H1 (cell line): ENCODE measurements around the gene PELI2. TPM values are rescaled to one million over a fixed set of nuclear protein-coding genes. Genes with fewer than 3 reads are reported as not detected.

Experiments
- CTCF ChIA-PET: fragments of 300-600 bp; sonication (Branson Sonifier 250); formaldehyde crosslinking; loops from one replicate; lab custom pipeline; 2021; ENCODE audit not compliant: partially characterized antibody; lab: Charles Lee
- POLR2A ChIA-PET: fragments of 300-600 bp; sonication (Branson Sonifier 250); formaldehyde crosslinking; loops from one replicate; lab custom pipeline; 2021; ENCODE audit warnings: inconsistent platforms; ENCODE audit not compliant: partially characterized antibody; lab: Charles Lee
- DNase-seq, 2 experiments: peaks; one replicate each; pipeline versions ENCODE4 v3.0.0 to v3.0.0-alpha.2; 2010 to 2022; ENCODE audit warnings: low spot score in 2 of 2, low read depth in 1 of 2, mixed read lengths in 1 of 2
- FAIRE-seq: peaks from 2 replicates; lab custom pipeline; 2011; peaks lifted over from hg19 to GRCh38; lab: Jason Lieb, UNC
- H2AFZ ChIP-seq: 2 replicates; pipeline ENCODE4 v1.8.1; 2012; ENCODE audit warnings: low read length, inconsistent platforms
- H2AK5ac ChIP-seq: 2 replicates; pipeline ENCODE4 v1.6.1; 2013; ENCODE audit warnings: low read depth, low read length
- H2BK120ac ChIP-seq: replicated peaks from 2 replicates; pipeline ENCODE3; 2013; ENCODE audit warnings: low read depth, low read length, inconsistent platforms
- H2BK12ac ChIP-seq: 2 replicates; pipeline ENCODE4 v1.6.1; 2013; ENCODE audit warnings: low read depth, low read length
- H2BK15ac ChIP-seq: 2 replicates; pipeline ENCODE4 v1.6.1; 2013; ENCODE audit warnings: low read length
- H2BK20ac ChIP-seq: 2 replicates; pipeline ENCODE4 v1.6.1; 2013; ENCODE audit warnings: low read length
- H2BK5ac ChIP-seq: 2 replicates; pipeline ENCODE4 v1.6.1; 2013; ENCODE audit warnings: low read depth, low read length
- H3K14ac ChIP-seq: 2 replicates; pipeline ENCODE4 v1.6.1; 2013; ENCODE audit warnings: inconsistent platforms; ENCODE audit not compliant: insufficient read length
- H3K18ac ChIP-seq: 2 replicates; pipeline ENCODE4 v1.6.1; 2013; ENCODE audit warnings: low read length; ENCODE audit errors: extremely low read depth
- H3K23ac ChIP-seq: 2 replicates; pipeline ENCODE4 v1.6.1; 2013; ENCODE audit warnings: inconsistent platforms; ENCODE audit not compliant: insufficient read length
- H3K23me2 ChIP-seq: 2 replicates; pipeline ENCODE4 v1.6.1; 2013; ENCODE audit warnings: low read depth, low read length
- H3K27ac ChIP-seq: 2 replicates; pipeline ENCODE4 v1.6.1; 2011; ENCODE audit warnings: low read depth, low read length, inconsistent platforms
- H3K27me3 ChIP-seq, 4 experiments: replicated peaks in 1 of 4; 1 replicate in 1 of 4; 2 replicates in 3 of 4; pipeline versions ENCODE4 v1.6.1 to v1.8.1; 2011 to 2013; ENCODE audit warnings: low read length in 3 of 4, mild to moderate bottlenecking in 3 of 4, inconsistent platforms in 2 of 4, mixed read lengths in 2 of 4, moderate library complexity in 1 of 4; ENCODE audit not compliant: control insufficient read depth in 3 of 4, insufficient read depth in 3 of 4; ENCODE audit errors: extremely low read depth in 1 of 4
- H3K36me3 ChIP-seq, 4 experiments: 2 replicates each; pipeline versions ENCODE4 v1.6.1 to v1.8.1; 2011 to 2013; ENCODE audit warnings: mild to moderate bottlenecking in 4 of 4, low read length in 3 of 4, moderate library complexity in 2 of 4, control low read depth in 1 of 4, inconsistent platforms in 1 of 4; ENCODE audit not compliant: insufficient read depth in 4 of 4, control insufficient read depth in 2 of 4
- H3K4ac ChIP-seq: replicated peaks from 2 replicates; pipeline ENCODE3; 2013; ENCODE audit warnings: low read length, low read depth, mixed read lengths, inconsistent platforms; ENCODE audit not compliant: insufficient read length
- H3K4me1 ChIP-seq, 4 experiments: replicated peaks in 1 of 4; 1 replicate in 1 of 4; 2 replicates in 3 of 4; pipeline versions ENCODE4 v1.6.1 to v1.8.1; 2011 to 2013; ENCODE audit warnings: low read length in 3 of 4, inconsistent platforms in 2 of 4, mixed read lengths in 1 of 4; ENCODE audit not compliant: insufficient read depth in 4 of 4, control insufficient read depth in 3 of 4
- H3K4me2 ChIP-seq, 2 experiments: 2 replicates each; pipeline versions ENCODE4 v1.6.1 to v1.8.1; 2011 to 2013; ENCODE audit warnings: low read depth in 2 of 2, low read length in 2 of 2, control low read depth in 1 of 2, inconsistent platforms in 1 of 2, mild to moderate bottlenecking in 1 of 2; ENCODE audit not compliant: insufficient read depth in 1 of 2
- H3K4me3 ChIP-seq, 4 experiments: fragments of 200-600, 300-600 bp in 1 of 4; sonication (generic), shearing (Covaris generic), sonication (Bioruptor Twin) in 1 of 4; 2 replicates each; pipeline versions ENCODE4 v1.5.1 to v1.8.1; 2011 to 2016; ENCODE audit warnings: low read length in 4 of 4, low read depth in 3 of 4, control low read depth in 2 of 4, inconsistent platforms in 2 of 4, mild to moderate bottlenecking in 2 of 4, mixed read lengths in 1 of 4, moderate library complexity in 1 of 4; ENCODE audit not compliant: insufficient read depth in 2 of 4; ENCODE audit errors: extremely low read depth in 1 of 4
- H3K56ac ChIP-seq: replicated peaks from 2 replicates; pipeline ENCODE3; 2013; ENCODE audit warnings: low read depth, mild to moderate bottlenecking, mixed read lengths, low read length, inconsistent platforms; ENCODE audit not compliant: insufficient read length
- H3K79me1 ChIP-seq: 2 replicates; pipeline ENCODE4 v1.6.1; 2013; ENCODE audit warnings: low read depth, low read length, control low read depth
- H3K79me2 ChIP-seq, 2 experiments: 2 replicates each; pipeline versions ENCODE4 v1.6.1 to v1.8.1; 2012 to 2013; ENCODE audit warnings: low read length in 2 of 2, mild to moderate bottlenecking in 2 of 2, inconsistent platforms in 1 of 2; ENCODE audit not compliant: insufficient read depth in 2 of 2, control insufficient read depth in 1 of 2
- H3K9ac ChIP-seq, 4 experiments: replicated peaks in 1 of 4; 1 replicate in 1 of 4; 2 replicates in 3 of 4; pipeline versions ENCODE4 v1.6.1 to v1.8.1; 2011 to 2013; ENCODE audit warnings: low read depth in 3 of 4, low read length in 3 of 4, control low read depth in 2 of 4, mild to moderate bottlenecking in 2 of 4, moderate library complexity in 2 of 4, inconsistent platforms in 1 of 4; ENCODE audit errors: extremely low read depth in 1 of 4
- H3K9me3 ChIP-seq, 2 experiments: 2 replicates each; pipeline versions ENCODE4 v1.6.1 to v1.8.1; 2012 to 2013; ENCODE audit warnings: mild to moderate bottlenecking in 2 of 2, moderate library complexity in 2 of 2, control low read depth in 1 of 2, inconsistent platforms in 1 of 2, low read depth in 1 of 2, low read length in 1 of 2, mixed read lengths in 1 of 2; ENCODE audit not compliant: insufficient read depth in 2 of 2
- H4K20me1 ChIP-seq, 2 experiments: replicated peaks in 1 of 2; 2 replicates each; pipeline versions ENCODE3 to v1.8.1; 2011 to 2013; ENCODE audit warnings: inconsistent platforms in 2 of 2, low read length in 2 of 2, mild to moderate bottlenecking in 1 of 2; ENCODE audit not compliant: insufficient read depth in 2 of 2, control insufficient read depth in 1 of 2
- H4K5ac ChIP-seq: 2 replicates; pipeline ENCODE4 v1.6.1; 2013; ENCODE audit warnings: low read length, low read depth, mixed read lengths, inconsistent platforms; ENCODE audit not compliant: insufficient read length
- H4K8ac ChIP-seq: 2 replicates; pipeline ENCODE4 v1.8.0; 2013; ENCODE audit warnings: mild to moderate bottlenecking, moderate library complexity, low read length, inconsistent platforms; ENCODE audit not compliant: insufficient read depth; ENCODE audit errors: extremely low read depth
- H4K91ac ChIP-seq: replicated peaks from 2 replicates; pipeline ENCODE3; 2013; ENCODE audit warnings: low read length, mixed read lengths, inconsistent platforms; ENCODE audit not compliant: insufficient read length
- CHD1 ChIP-seq: IDR thresholded peaks from 2 replicates; pipeline ENCODE4 v1.6.1; 2012; ENCODE audit warnings: low read depth, low read length, improper control_type of control experiment
- CTBP2 ChIP-seq: IDR thresholded peaks from 2 replicates; pipeline ENCODE4 v1.7.0; 2011; ENCODE audit warnings: borderline replicate concordance, mild to moderate bottlenecking, moderate library complexity, mixed read lengths, low read length; ENCODE audit not compliant: insufficient read depth, insufficient read length
- CTCF ChIP-seq, 3 experiments: IDR thresholded peaks; 1 replicate in 2 of 3; 2 replicates in 1 of 3; pipeline versions ENCODE4 v1.5.1 to v1.6.1; 2011; ENCODE audit warnings: low read length in 3 of 3, mild to moderate bottlenecking in 3 of 3, inconsistent platforms in 2 of 3, low read depth in 1 of 3, moderate library complexity in 1 of 3; ENCODE audit not compliant: insufficient read depth in 1 of 3; ENCODE audit errors: control extremely low read depth in 1 of 3
- E2F6 ChIP-seq: IDR thresholded peaks from 2 replicates; pipeline ENCODE4 v1.6.1; 2012; ENCODE audit warnings: inconsistent platforms
- EP300 ChIP-seq, 2 experiments: IDR thresholded peaks; 1 replicate in 1 of 2; 2 replicates in 1 of 2; pipeline ENCODE4 v1.6.1; 2011 to 2012; ENCODE audit warnings: low read depth in 2 of 2, low read length in 2 of 2, mild to moderate bottlenecking in 2 of 2, borderline replicate concordance in 1 of 2, inconsistent platforms in 1 of 2, moderate library complexity in 1 of 2
- GABPA ChIP-seq: IDR thresholded peaks from 2 replicates; pipeline ENCODE4 v1.6.1; 2011; ENCODE audit warnings: mild to moderate bottlenecking, low read length, moderate library complexity, borderline replicate concordance; ENCODE audit not compliant: insufficient read depth
- MAFK ChIP-seq: IDR thresholded peaks from 2 replicates; pipeline ENCODE4 v1.6.1; 2012; ENCODE audit warnings: low read depth, mild to moderate bottlenecking, improper control_type of control experiment, low read length
- SIRT6 ChIP-seq: IDR thresholded peaks from one replicate; pipeline ENCODE4 v1.7.1; 2012; ENCODE audit warnings: low read length, inconsistent platforms
- SP1 ChIP-seq: IDR thresholded peaks from 2 replicates; pipeline ENCODE4 v1.6.1; 2011; ENCODE audit warnings: low read depth, low read length
- SP4 ChIP-seq: IDR thresholded peaks from 2 replicates; pipeline ENCODE4 v1.6.1; 2012; ENCODE audit warnings: low read length, inconsistent platforms
- TBP ChIP-seq: IDR thresholded peaks from 2 replicates; pipeline ENCODE4 v1.6.1; 2011; ENCODE audit warnings: low read depth, low read length, improper control_type of control experiment
- YY1 ChIP-seq: IDR thresholded peaks from 2 replicates; pipeline ENCODE4 v1.6.1; 2011; ENCODE audit warnings: low read depth, mild to moderate bottlenecking, low read length
- WGBS, 2 experiments: shearing (Covaris generic) in 1 of 2; methylation state at CpG; one replicate each; pipeline versions ENCODE4 v1.1.6 to v1.1.7; 2013 to 2015; ENCODE audit warnings: low lambda C conversion rate in 2 of 2, mixed read lengths in 2 of 2, inconsistent platforms in 1 of 2, low coverage in 1 of 2, missing lambda C conversion rate in 1 of 2; ENCODE audit not compliant: insufficient replicate concordance in 2 of 2, insufficient coverage in 1 of 2, insufficient read length in 1 of 2; ENCODE audit errors: extremely low coverage in 1 of 2, missing lambda C conversion rate in 1 of 2; 5-methylcytosine and 5-hydroxymethylcytosine counted together
- polyA plus RNA-seq, 7 experiments: library from polyadenylated mRNA; depleted of rRNA in 3 of 7; stranded (reverse) in 5 of 7; unstranded in 2 of 7; fragments of >200 nt in 5 of 7; fragments of 200-250 nt in 2 of 7; gene quantifications; 1 replicate in 5 of 7; 2 replicates in 1 of 7; 4 replicates in 1 of 7; pipeline versions ENCODE4 v1.2.1 to v1.2.3, GENCODE V29; 2011 to 2013; ENCODE audit warnings: missing spikeins in 2 of 7, mixed read lengths in 2 of 7
- total RNA-seq: library from RNA; stranded (reverse); fragmentation: NEBNext Ultra II Directional; extraction: Animal tissue kit (Norgen Biotek cat#: 25700); gene quantifications from 2 replicates; pipeline ENCODE4 v1.2.1, GENCODE V29; 2021

Gene PELI2
- total and polyA plus RNA-seq, 2 of the 8 experiments (the other 6 are each of a cell fraction or from before 2014, with no cell fraction given) = 14.6 to 25.7 TPM

- DNase-seq (no peak), FAIRE-seq (no peak)
- no peaks in the 10 kb centered on the region for H3K27me3 ChIP-seq
- TF ChIP-seq SP1 = no peak
- TF ChIP-seq CTBP2 = no peak
- TF ChIP-seq MAFK = no peak
- no peak for TF ChIP-seq CHD1
- no peak for TF ChIP-seq E2F6
- TF ChIP-seq TBP = no peak
- no peak for TF ChIP-seq CTCF (IDR thresholded peaks at IDR 0.05; ENCODE audit: control extremely low read depth in 1 of 3, insufficient read depth in 1 of 3, low read depth in 1 of 3, low read length in 3 of 3)
- TF ChIP-seq GABPA = no peak
- TF ChIP-seq SP4 = no peak
- TF ChIP-seq EP300 (IDR thresholded peaks at IDR 0.05; ENCODE audit: borderline replicate concordance in 1 of 2, low read depth in 2 of 2, low read length in 2 of 2) = no peak
- no peak for TF ChIP-seq SIRT6
- TF ChIP-seq YY1 = no peak
Measured at GRCh38 chr14:56313789-56314188, 195.6 kb downstream of the PELI2 start.

More at GRCh38 chr14:56313789-56314188, 195.6 kb downstream of the PELI2 start:
- Histone ChIP-seq H3K4me3 (no peak overlapping the region), H3K23me2 (no peaks in the 10 kb centered on the region), H2BK20ac (no peak overlapping the region), H3K23ac (no peak overlapping the region), H2BK120ac (no peak overlapping the region), H3K4me1 (no peaks in the 10 kb centered on the region), H4K20me1 (no peaks in the 10 kb centered on the region), H2BK5ac (no peak overlapping the region), H3K4ac (no peak overlapping the region), H2BK15ac (no peak overlapping the region), H3K56ac (no peak overlapping the region), H3K79me2 (no peaks in the 10 kb centered on the region), H4K5ac (no peak overlapping the region), H3K36me3 (no peaks in the 10 kb centered on the region), H3K27ac (no peak overlapping the region), H2BK12ac (no peak overlapping the region), H3K9ac (no peak overlapping the region), H4K8ac (no peak overlapping the region), H3K14ac (no peak overlapping the region), H2AK5ac (no peak overlapping the region), H3K79me1 (no peaks in the 10 kb centered on the region), H2AFZ (no peak overlapping the region), H3K4me2 (no peak overlapping the region), H3K18ac (no peak overlapping the region), H3K9me3 (peaks cover 0 to 3% of the 10 kb centered on the region in 2 experiments; a peak in 1 of 4 replicates), H4K91ac (no peak overlapping the region)
- 83% methylated on average over 3 of the region's 3 CpGs; no CpG with 5 or more reads in 1 of the 2 experiments for WGBS, 2 experiments
- ChIA-PET CTCF (interaction anchor here (0.9 to 4.7 kb wide), 2 partner anchors 20 to 109 kb away, joined by 3 to 23 read pairs; no protein-coding TSS in a partner anchor), POLR2A (no interaction called here)
